Heart left ventricle (tissue), 16 donors: Measurements from ENCODE around the gene N4BP2. TPM values are rescaled to one million over a fixed set of nuclear protein-coding genes. Genes with fewer than 3 reads are reported as not detected.
"Not testable (repeated sequence)": the region's sequence is repeated elsewhere in the genome, so short reads cannot be mapped to it uniquely, and the experiment has no call there.

ENCODE experiments used
- ATAC-seq, 4 donors: fragments of 200-7000 bp; cut with Tn5 transposase; one replicate each; pipeline ENCODE4 v1.9.1; 2020 to 2022; ENCODE audit warnings: moderate library complexity in 4 of 4, mild to moderate bottlenecking in 3 of 4, moderate number of reproducible peaks in 1 of 4
- DNase-seq, 5 donors: peaks; one replicate each; pipeline ENCODE4 v3.0.0-alpha.2; 2020
- H3K27ac ChIP-seq, 12 donors: fragments of 200-600 bp; sonication (generic) in 4 of 12; one replicate each; pipeline versions ENCODE4 v1.5.0 to v1.8.0; 2016 to 2022; ENCODE audit warnings: mild to moderate bottlenecking in 2 of 12
- H3K27me3 ChIP-seq, 9 donors: fragments of 200-600 bp; sonication (generic) in 2 of 9; one replicate each; pipeline versions ENCODE4 v1.5.1 to v1.8.0; 2016 to 2022; ENCODE audit warnings: mild to moderate bottlenecking in 3 of 9
- H3K36me3 ChIP-seq, 9 donors: fragments of 200-600 bp; sonication (generic) in 2 of 9; one replicate each; pipeline versions ENCODE4 v1.5.0 to v1.8.0; 2018 to 2022; ENCODE audit warnings: mild to moderate bottlenecking in 2 of 9
- H3K4me1 ChIP-seq, 12 donors: fragments of 200-600 bp; sonication (generic) in 4 of 12; one replicate each; pipeline versions ENCODE4 v1.5.0 to v1.8.0; 2016 to 2022; ENCODE audit warnings: mild to moderate bottlenecking in 3 of 12
- H3K4me3 ChIP-seq, 12 donors: fragments of 200-600 bp; sonication (generic) in 4 of 12; one replicate each; pipeline versions ENCODE4 v1.5.0 to v1.8.0; 2017 to 2022; ENCODE audit warnings: mild to moderate bottlenecking in 9 of 12, moderate library complexity in 4 of 12
- H3K9me3 ChIP-seq, 12 donors: fragments of 200-600 bp; sonication (generic) in 4 of 12; one replicate each; pipeline versions ENCODE4 v1.5.0 to v1.8.0; 2016 to 2022; ENCODE audit warnings: mild to moderate bottlenecking in 1 of 12
- CTCF ChIP-seq, 12 donors: fragments of 200-600 bp; sonication (generic) in 4 of 12; IDR thresholded peaks; one replicate each; pipeline versions ENCODE4 v1.5.0 to v1.8.0; 2018 to 2022; ENCODE audit warnings: antibody characterized with exemption in 12 of 12, mild to moderate bottlenecking in 5 of 12
- POLR2A ChIP-seq, 2 donors: fragments of 450-650 bp; IDR thresholded peaks; one replicate each; pipeline ENCODE4 v1.6.1; 2017; ENCODE audit warnings: antibody characterized with exemption in 2 of 2, mild to moderate bottlenecking in 2 of 2, moderate library complexity in 2 of 2
- WGBS, 4 donors: extraction: QIAGEN DNeasy Blood & Tissue Kit in 2 of 4; methylation state at CpG; one replicate each; pipeline versions ENCODE4 v1.1.5 to v1.1.7; 2013 to 2018; 5-methylcytosine and 5-hydroxymethylcytosine counted together
- intact Hi-C, 10 donors: fragments of 100-400 bp; cut with DNase I; formaldehyde crosslinking; loops; one replicate each; pipeline versions ENCODE4 v1.11.1 to v1.14.2; 2022
- polyA plus RNA-seq, 2 donors: library from polyadenylated mRNA; stranded (reverse); fragments of 200-250 nt; gene quantifications; one replicate each; pipeline ENCODE4 v1.2.3, GENCODE V29; 2013
- total RNA-seq, 9 donors: library from RNA; depleted of rRNA in 2 of 9; stranded (reverse); fragments of >200 nt in 2 of 9; fragmentation: NEBNext Ultra II Directional in 3 of 9; extraction: Animal tissue kit (Norgen Biotek cat#: 25700) in 3 of 9; gene quantifications; one replicate each; pipeline versions ENCODE4 v1.1.0 to v1.2.4, GENCODE V29; 2016 to 2023
- donor health status: ischemic (EF 13 %, LVEDD 7.1; RV severe dilation, severe dysfunction).
- donor health status: healthy with polysubstance abuse.
- donor health status: DM: no; HTN: yes; CAD: no.
- donor health status: DM: no; HTN: no; CAD: no.
- donor health status: ischemic (EF 25% LVEDD 6.9; RV normal size, moderate dysfunction).
- donor health status: ischemic (EF 25% LVEDD 5.7; RV mildly dilated, moderate dysfunction).
- donor health status: healthy.
- donor health status: DM: yes; HTN: yes; CAD: no.
- donor health status: ischemic (EF 35%, LVEDD 5.7; RV mildly dilated, moderate dysfunction).
- donor health status: nonischemic (EF 11% LVEDD 7.7; RV severe dilation, severe dysfunction).
- donor health status: DM: yes; HTN: yes; CAD: no.
- donor health status: PGD.
- donor health status: ischemic (EF 29% LVEDD 5.4; RV normal size, mild dysfunction).
- donor health status: nonischemic (EF 23%, LVEDD 6.1; RV moderate dilation, normal function).

N4BP2 gene
- total and polyA plus RNA-seq, 11 donors, result 0.57 to 6.8 (median 5.0) TPM

GRCh38 chr4:40132816-40133215, 76.2 kb downstream of the N4BP2 start:
- Histone ChIP-seq H3K27me3 (no peaks in the 10 kb centered on the region), H3K36me3 (peaks cover 0 to 33% (median 3%) of the 10 kb centered on the region in 9 donors), H3K4me3 (no peak overlapping the region), H3K27ac (no peak overlapping the region), H3K9me3 (no peaks in the 10 kb centered on the region), H3K4me1 (no peaks in the 10 kb centered on the region)
- TF ChIP-seq CTCF (IDR thresholded peaks at IDR 0.05), result no peak
- TF ChIP-seq POLR2A (IDR thresholded peaks at IDR 0.05), result no peak
- no peak for ATAC-seq
- intact Hi-C loops, result no loop called here
- 92 to 98% (median 96%) methylated on average over 1 of the region's 1 CpG for WGBS, 4 donors
- no peak for DNase-seq

- 86 to 94% (median 89%) methylated on average over 1 of the region's 1 CpG for WGBS, 4 donors
- intact Hi-C loops, result no loop called here
- Histone ChIP-seq H3K27me3 (no peaks in the 10 kb centered on the region), H3K4me3 (no peak overlapping the region), H3K27ac (no peak overlapping the region), H3K4me1 (no peaks in the 10 kb centered on the region), H3K9me3 (peaks cover 0 to 4% (median 0%) of the 10 kb centered on the region in 12 donors), H3K36me3 (peaks cover 0 to 34% (median 3%) of the 10 kb centered on the region in 9 donors)
- no peak for TF ChIP-seq POLR2A (IDR thresholded peaks at IDR 0.05)
- no peak for TF ChIP-seq CTCF (IDR thresholded peaks at IDR 0.05)
- DNase-seq (no peak), ATAC-seq (no peak)
Observed at GRCh38 chr4:40134206-40134917, 77.7 kb downstream of the N4BP2 start.

GRCh38 chr4:40136202-40136601, 79.6 kb downstream of the N4BP2 start:
- H3K4me1 ChIP-seq, H3K9me3 ChIP-seq, intact Hi-C loops, DNase-seq, H3K4me3 ChIP-seq, H3K27me3 ChIP-seq, H3K27ac ChIP-seq, ATAC-seq: not testable (repeated sequence)
- WGBS, 4 donors, result 91 to 98% (median 97%) methylated on average over 9 of the region's 9 CpGs
- peaks cover 0 to 23% (median 3%) of the 10 kb centered on the region in 9 donors for H3K36me3 ChIP-seq

- H3K4me1 ChIP-seq, result no peaks in the 10 kb centered on the region
- ATAC-seq, result no peak
- DNase-seq, result no peak
- no peaks in the 10 kb centered on the region for H3K27me3 ChIP-seq
- H3K36me3 ChIP-seq, result peaks cover 0 to 42% (median 13%) of the 10 kb centered on the region in 9 donors
- TF ChIP-seq CTCF (IDR thresholded peaks at IDR 0.05), result no peak
- no peak for TF ChIP-seq POLR2A (IDR thresholded peaks at IDR 0.05)
- H3K4me3 ChIP-seq, result no peak overlapping the region
- H3K27ac ChIP-seq, result no peak overlapping the region
- intact Hi-C loops, result no loop called here
- H3K9me3 ChIP-seq, result peaks cover 0 to 4% (median 0%) of the 10 kb centered on the region in 12 donors
Observed at GRCh38 chr4:40140196-40140595, 83.5 kb downstream of the N4BP2 start.

GRCh38 chr4:40140597-40140996, 83.9 kb downstream of the N4BP2 start:
- 48 to 65% (median 60%) methylated on average over 4 of the region's 4 CpGs for WGBS, 4 donors
- intact Hi-C loops, ATAC-seq, DNase-seq, H3K4me3 ChIP-seq, H3K27me3 ChIP-seq, H3K27ac ChIP-seq, H3K9me3 ChIP-seq, H3K4me1 ChIP-seq: not testable (repeated sequence)
- peaks cover 0 to 46% (median 13%) of the 10 kb centered on the region in 9 donors for H3K36me3 ChIP-seq
